ENCODE data around the gene WNT3A.

Gene WNT3A

GRCh38 chr1:228033376-228033775 is 26.6 kb downstream of the WNT3A start:
- DNase-seq: no peak

- no peak for DNase-seq
These were observed 28.4 kb downstream of the WNT3A start for GRCh38 chr1:228034954-228035837.

DNA sequence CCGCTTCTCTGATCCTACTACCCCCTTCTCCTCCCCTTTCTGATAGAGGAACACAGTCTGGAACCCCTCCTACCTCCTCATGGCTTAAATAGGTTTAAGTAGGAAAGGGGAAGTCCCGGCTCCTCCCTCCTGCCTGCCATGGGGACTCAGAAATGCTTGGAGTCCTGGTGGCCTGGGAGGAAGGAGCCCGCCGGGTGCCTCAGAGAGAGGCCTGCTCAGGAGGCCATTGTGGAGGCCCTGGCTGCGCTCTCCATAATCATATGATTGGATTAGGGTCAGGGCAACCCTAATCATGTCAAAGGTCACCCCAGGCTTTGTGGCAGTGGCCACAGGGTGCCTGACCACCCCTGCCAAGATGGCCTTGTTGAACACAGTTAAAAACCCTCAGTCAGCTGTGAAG is 29.0 kb downstream of the WNT3A start:
- DNase-seq: no peak

- no peak for DNase-seq
These were observed 30.0 kb downstream of the WNT3A start for GRCh38 chr1:228036701-228037231.

DNA sequence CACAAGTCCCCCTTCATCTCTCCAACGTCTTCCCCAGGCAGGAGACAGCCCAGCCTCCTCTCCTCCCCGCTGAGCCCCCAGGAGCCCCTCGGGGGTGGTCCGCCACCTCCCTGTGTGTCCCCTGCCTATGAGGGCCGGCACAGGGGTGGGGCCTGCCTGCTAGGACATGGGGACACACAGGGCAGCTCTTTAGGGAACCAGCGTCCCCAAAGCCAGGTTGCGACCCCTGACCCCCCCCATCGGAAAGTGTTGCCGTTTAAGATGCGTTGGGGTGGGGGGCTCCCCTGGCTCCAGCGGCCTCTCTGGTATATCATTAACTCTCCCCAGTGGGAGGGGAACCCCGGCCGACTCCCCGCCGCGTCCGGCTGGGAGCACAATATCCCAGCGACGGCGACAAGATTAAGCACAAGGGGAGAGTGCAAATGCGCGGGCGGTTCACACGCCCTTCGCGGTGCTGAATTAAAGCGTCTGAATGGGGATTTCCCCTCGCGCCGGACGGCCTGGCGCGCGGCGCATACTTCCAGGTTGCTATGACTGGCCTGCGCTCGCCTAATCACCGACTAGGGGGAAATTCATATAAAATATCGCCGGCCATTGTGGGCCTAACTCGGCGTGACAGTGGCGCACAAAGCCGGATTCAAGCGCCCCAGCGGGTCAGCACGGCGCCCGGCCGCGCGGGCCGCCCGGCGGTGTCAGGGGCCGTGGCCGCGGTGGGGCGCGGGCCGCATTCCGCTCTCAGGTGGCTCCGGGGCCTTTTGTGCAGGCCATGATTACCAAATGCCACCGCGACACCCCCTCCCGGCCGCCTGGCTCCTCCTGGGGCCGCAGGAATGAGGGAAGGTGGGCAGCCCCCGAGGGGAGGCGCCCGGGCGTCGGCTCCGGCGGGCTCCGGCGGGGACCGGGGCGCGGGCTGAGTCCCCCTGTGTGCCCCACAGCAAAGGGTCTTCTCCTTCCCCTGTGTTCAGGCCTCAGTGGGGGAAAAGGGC is 30.9 kb downstream of the WNT3A start:
- no peak for DNase-seq

- no peak for DNase-seq
These were observed 31.7 kb downstream of the WNT3A start for GRCh38 chr1:228038387-228039005.

DNA sequence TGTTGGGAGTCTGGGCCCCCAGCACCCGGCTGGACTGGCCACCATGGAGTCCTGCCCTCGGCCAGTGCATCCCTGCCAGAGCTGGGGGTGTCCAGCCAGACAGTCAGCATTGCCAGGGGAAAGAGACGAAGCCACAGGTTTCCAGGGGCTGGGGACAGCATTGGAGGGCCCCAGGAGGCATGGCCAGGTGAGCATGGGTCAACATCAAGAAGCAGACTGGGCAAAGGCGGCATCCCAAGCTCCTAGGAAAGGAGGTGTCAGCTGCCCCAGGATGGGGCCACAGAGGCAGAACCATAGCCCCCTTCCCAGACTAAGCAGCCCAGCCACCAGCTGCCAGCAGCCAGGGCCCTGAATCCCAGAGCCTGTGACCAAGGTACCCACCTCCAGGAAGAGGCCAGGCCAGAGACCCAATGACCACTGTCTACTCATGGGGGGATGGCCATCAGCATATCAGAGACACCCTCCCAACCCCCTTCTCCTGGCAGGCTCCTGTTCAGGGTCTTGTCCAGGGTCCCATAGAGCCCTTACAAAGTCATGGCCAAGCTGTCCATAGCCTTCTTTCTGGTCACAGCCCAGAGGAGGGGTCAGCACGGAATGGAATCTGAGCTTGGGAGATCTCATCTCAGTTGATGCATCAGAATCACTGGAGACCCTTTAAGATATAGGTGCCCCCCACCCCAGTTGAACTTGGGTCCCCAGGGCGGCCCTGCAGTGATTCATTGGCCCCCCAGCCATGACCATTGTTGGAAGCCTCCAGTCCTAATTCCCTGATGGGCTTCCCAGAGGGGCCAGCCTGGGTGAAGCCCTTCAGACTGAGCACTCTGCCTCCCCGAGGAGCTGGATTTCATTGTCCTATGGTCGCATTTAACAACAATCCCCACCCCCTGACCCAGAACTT is 32.5 kb downstream of the WNT3A start:
- no peak for DNase-seq

- no peak for DNase-seq
These were observed 33.2 kb downstream of the WNT3A start for GRCh38 chr1:228039986-228040385.

GRCh38 chr1:228041316-228041715 is 34.5 kb downstream of the WNT3A start:
- no peak for DNase-seq

DNA sequence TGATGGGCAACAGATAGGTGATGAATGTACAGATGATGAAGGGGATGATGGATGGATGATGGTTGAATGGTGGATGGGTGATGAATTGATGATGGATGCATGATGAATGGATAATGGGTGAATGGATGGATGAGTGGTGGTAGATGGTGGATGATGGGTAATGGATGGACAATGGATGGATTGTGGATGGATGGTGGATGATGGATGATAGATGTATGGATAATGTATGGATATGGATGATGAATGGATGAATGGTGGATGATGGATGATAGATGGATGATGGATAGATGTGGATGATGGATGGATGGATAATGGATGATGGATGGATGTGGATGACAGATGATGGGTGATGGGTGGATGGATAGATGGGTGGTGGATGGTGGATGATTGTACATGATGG is 35.7 kb downstream of the WNT3A start:
- no peak for DNase-seq

- no peak for DNase-seq
These were observed 36.6 kb downstream of the WNT3A start for GRCh38 chr1:228043281-228043848.

DNA sequence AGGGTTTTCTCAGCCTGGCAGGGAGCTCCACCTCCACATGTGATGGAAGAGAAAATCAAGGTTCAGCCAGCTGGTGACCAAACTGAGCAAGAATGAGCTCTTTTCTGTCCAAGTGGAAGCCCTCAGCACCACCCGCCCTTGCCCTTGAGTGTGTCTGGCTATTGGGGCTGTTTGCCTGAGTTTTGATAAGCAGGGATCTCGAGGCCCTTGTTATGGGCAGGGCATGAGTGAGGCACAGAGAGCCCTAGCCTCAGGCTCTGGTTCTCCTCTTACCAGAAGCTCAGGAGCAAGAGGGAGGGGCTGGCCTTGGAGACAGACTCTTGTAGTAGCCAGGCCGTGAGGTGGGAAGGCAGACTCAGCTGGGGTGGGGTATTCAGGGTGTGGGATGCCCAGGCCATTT is 38.2 kb downstream of the WNT3A start:
- no peak for DNase-seq

DNA sequence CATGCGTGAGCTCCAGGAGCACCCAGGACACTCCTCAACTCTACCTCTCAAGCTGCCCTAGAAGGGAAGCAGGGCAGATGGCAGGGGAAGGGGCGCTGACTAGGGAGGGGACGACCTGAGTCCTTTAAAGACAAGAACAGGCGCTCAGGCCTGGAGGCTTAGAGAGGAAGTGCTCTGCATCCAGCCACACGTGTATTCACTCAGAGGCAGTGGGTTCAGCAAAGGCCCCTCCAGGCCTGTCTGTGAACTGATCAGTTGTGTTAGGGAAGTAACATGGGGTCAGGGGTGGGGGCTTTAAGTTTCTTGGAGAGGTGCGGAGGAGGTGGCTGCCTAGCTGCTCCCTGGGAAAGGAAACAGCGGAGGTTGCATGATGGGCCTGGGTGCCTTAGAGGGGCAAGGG is 38.6 kb downstream of the WNT3A start:
- DNase-seq: no peak

DNA sequence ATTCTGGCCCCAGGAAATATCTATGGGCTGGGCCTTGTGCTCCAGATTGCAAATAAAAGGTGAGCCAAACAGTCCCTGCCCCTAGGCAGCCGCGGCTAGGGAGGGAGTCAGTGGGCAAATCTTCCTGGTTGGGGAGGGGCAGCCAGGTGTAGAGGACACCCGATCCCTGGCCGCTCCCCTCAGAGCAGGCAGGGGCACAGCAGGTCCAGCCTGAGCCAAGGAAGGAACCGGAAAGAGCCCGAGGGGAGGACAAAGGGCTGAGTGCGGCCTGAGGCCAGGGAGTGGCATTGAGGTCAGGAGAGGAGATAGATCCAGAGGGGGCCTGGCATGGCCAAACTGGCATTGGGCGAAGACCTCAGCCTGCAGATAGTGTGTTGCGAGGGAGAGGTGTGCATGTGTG is 39.1 kb downstream of the WNT3A start:
- DNase-seq: no peak

GRCh38 chr1:228046421-228047182 is 39.8 kb downstream of the WNT3A start:
- no peak for DNase-seq

- no peak for DNase-seq
These were observed 40.3 kb downstream of the WNT3A start for GRCh38 chr1:228047183-228047466.

DNA sequence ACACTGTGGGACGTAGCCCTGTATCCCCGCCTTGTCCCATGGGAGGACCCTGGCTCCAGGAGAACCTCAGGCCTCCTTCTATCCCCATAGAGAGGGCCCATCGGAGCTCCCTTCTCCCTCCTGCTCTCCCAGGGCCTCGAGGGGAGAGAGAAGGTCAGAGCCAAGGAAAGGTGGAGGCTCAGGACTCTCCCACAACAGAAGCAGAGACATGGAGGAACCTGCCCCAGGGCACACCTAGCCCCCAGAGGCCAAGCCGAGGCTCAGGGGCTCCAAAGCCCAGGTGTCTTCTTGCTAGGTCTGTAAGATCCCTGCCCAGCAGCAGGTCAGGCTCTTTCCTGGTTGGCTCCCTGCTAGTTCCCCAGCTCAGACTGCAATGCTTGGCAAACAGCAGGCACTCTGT is 41.3 kb downstream of the WNT3A start:
- DNase-seq: no peak

GRCh38 chr1:228048659-228049298 is 42.0 kb downstream of the WNT3A start:
- DNase-seq: no peak

GRCh38 chr1:228050571-228051231 is 43.9 kb downstream of the WNT3A start:
- DNase-seq: no peak

All from fibroblast of upper back skin (primary cell).